Cerebellar nuclear complex (tissue), 1 donor: ENCODE results near the gene PALS1.
"Not testable (repeated sequence)": the region's sequence is repeated elsewhere in the genome, so short reads cannot be mapped to it uniquely, and the experiment has no call there.

Source experiments
- DNase-seq, 2 experiments: peaks; one replicate each; lab custom pipeline; 2025; lab: John Stamatoyannopoulos, UW

Gene PALS1

DNA sequence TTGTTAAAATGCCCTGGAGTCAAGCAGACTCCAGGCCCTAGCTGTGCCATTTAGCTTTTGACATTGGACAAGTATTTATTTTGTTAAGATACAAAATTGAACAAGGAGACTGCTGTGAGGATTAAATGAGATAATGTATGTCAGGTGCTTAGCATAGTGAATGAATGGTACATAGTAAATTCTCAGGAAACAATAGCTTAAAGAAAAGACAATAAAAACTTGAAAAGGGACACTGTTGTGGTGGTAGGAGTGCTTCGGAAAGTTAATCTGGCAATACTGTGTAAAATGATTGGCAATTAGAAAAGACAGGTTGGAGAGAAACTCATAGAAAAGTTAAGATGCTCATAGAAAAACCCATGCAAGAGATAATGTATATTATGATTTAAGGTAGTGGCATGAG, 19.7 kb downstream of the PALS1 start:
- DNase-seq = no peak

DNA sequence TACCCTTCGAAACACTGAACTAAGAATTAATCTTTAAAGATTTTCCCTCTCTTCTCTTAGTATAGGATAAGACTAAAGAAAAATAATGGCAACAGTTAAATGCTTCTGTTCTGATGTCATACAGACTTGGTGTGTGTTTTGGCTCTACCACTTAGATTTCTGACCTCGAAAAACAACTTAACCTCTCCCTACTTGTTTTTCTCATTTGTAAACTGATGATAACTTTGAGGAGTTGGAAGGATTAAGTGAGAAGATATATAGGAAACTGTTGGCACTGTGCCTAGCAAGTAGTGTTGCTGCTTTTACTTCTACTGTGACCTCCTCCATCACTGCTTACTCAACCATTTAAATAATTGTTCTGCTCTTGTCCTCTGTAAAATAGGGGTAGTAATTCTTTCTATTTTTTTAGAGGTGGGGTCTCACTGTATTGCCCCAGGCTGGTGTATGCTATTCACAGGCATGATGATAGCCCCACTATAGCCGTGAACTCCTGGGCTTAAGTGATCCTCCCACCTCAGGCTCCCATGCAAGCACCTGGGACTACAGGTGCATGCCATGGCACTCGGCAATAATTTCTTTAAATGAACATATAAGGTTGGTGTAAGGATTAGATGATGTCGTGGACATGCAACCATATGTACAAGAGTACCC, 22.4 kb downstream of the PALS1 start:
- DNase-seq = no peak

DNA sequence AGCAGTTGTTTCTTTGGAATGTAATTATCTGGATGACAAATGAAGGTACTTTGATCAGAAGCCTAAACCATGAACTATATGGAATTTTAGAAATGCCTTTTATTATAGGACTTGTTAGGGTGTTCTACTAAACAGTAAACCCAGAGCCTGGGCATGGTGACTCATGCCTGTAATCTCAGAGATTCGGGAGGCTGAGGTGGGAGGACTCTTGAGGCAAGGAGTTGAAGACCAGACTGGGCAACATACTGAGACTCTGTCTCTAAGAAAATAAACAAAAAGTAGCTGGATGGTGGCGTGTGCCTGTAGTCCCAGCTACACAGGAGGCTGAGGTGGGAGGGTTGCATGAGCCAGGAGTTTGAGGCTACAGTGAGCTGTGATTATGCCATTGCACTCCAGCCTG, 23.9 kb downstream of the PALS1 start:
- DNase-seq = no peak

DNA sequence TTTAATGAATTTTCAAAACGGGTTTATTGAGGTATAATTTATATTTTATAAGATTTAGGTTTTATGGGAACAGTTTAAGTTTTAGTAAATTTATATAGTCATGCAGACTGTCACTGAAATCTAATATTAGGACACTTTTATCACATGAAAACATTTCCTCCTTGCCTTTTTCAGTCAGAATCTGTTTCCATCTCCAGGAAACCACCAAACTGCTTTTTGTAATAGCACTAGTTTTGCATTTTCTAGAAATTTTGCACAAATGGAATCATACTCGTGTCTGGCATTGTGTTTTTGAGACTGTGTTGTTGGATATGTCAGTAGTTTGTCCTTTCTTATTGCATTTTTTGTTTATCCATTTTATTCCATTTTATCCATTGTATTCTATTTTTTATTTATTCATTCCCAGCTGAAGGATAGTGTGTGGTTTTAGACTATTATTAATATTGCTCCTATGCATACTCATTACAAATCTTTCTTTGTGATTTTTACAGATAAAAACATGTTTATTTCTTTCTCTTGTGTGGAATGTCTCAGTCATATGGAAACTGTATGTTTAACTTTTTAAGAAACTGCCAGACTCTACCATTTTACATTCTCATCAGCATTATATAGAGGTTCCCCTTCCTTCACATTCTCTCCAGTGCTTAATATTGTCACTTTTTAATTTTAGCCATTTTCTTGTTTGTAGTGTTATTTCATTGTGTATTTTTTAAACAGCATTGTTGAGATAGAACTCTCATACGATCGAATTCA, 26.5 kb downstream of the PALS1 start:
- DNase-seq = no peak

DNA sequence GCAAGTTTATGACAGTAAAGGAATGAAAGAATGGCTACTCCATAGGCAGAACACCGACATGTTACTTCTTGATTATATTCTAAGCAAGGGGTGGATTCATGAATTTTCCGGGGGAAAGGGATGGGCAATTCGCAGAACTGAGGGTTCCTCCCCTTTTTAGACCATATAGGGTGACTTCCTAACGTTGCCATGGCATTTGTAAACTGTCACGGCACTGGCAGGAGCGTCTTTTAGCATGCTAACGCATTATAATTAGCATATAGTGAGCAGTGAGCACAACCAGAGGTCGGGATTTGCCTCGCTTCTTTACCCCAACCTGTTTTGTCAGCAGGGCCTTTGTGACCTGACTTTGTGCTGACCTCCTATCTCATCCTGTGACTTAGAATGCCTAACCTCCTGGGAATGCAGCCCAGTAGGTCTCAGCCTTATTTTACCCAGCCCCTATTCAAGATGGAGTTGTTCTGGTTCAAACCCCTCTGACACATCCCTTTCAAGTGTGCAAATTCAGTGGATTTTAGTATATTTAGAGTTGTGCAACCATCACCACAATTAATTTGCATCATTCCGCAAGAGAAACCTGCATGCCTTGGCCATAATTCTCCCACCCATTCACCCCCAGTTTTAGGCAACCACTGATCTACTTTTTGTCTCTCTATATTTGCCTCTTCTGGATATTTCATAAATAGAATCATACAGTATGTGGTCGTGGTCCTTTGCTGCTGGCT, 27.4 kb downstream of the PALS1 start:
- DNase-seq = no peak

DNA sequence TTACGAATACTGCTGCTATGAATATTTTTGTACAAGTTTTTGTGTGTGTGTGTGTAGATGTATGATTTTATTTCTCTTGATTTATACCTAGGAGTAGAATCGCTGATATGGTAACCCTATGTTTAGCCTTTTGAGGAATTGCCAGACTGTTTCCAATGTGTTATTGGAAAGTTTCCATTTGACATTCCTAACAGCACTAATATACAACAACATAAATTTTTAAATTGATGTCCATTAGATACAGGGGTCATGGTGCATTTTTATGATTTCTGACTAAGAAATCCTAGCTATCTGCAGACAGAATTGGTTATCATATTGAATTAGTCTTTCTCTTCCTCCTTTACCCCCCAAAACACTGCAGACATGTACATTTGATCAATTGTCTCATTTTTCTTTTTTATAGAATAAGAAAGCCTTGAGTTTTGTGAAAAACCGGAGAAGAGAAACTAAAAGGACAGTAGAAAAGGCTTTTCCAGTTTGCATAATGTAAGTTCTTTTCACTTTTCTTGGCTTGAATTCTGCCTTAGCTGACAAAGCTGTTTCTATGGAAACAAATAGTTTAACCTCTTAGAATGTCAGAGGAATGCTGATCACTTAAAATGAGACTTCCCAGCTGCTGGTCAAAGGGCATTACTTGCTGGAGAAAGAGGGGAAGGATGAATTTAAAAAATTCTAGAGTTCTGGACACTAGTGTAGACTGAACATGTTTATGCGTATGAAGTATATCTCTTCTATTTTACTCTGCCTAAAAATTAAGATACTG, 28.2 kb downstream of the PALS1 start:
- DNase-seq = no peak

DNA sequence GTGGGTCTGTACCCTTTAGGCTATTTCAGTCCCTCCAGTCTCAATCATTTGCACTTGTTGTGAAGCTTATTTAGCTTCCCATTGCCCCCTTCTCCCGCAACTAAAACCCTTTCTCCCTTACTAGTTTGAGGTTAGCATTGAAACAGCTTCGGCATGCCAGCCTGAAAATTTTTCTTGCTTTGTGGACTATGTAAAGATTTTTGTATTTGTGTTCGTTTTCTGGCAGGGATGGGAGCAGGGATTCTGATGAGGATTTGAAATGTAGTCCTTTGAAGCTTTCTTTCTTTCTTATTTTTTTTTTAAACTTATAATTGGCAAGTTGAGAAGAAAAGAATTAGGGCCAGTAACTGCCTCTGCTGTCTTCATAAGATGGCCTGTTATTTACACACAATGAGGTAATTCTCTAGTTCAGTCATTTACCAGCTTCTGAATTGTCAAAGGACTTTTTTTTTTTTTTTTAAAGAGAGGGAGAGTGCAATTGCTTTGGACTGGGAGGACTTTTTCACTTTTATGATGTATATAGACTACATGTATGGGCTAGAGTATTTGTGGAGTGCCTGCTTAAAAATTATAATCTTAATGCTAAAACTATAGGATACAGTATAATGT, 29.0 kb downstream of the PALS1 start:
- no peak for DNase-seq

DNA sequence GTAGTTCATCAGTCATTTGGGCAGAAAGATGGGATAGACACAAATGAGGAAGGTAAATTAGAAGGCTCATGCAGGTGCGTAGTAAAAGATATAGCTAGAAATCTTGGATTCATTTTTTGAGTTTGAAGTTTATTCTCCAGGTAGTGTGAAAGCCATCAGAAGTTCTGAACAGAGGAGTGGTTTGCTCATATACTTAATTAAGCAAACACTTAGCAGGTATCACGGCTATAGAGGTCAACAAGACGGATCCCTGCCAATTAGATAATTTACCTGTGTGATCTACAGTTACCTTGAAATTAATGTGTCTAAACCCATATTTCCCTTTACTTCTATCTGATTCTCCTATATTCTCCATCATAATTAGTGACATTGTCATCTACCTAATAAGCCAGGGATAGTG, 29.7 kb downstream of the PALS1 start:
- DNase-seq = no peak

DNA sequence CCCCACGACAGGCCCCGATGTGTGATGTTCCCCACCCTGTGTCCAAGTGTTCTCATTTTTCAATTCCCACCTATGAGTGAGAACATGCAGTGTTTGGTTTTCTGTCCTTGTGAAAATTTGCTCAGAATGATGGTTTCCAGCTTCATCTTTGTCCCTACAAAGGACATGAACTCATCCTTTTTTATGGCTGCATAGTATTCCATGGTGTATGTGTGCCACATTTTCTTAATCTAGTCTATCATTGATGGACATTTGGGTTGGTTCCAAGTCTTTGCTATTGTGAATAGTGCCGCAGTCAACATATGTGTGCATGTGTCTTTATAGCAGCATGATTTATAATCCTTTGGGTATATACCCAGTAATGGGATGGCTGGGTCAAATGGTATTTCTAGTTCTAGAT, 32.0 kb downstream of the PALS1 start:
- not testable (repeated sequence) for DNase-seq

DNA sequence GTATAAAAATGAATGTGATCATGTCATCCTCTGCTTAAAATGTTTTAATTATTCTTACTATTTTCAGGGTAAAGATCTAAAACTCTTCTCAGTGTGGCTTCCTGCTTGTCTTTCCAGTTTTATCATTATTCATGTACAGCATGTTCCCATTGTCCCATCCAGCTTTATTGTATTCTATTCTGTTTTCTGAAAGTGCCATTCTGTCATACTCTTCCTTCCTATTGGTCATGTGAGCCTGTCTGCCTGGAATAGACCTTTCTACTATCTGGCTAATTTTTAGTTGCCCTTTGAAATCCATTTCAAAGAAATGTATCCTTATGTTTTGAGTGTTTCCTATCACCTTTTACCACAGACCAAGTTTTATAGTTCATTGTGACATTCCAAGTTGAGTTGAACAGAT, 34.9 kb downstream of the PALS1 start:
- DNase-seq = no peak

DNA sequence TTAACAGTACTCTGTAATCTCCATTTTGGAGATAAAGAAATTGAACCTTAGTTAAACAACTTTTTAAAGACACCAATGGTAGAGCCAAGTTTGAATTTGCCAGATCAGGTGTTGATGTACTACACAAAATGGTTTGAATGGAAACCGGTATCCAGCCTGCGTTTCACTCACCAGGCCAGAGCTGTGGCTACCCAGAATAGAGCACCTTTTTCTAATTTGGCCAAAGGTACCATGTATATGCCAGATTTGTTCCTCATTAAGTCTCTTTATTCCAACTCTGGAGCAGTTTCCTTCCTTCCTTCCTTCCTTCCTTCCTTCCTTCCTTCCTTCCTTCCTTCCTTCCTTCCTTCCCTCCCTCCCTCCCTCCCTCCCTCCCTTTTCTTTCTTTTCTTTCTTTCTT, 39.3 kb downstream of the PALS1 start:
- no peak for DNase-seq

DNA sequence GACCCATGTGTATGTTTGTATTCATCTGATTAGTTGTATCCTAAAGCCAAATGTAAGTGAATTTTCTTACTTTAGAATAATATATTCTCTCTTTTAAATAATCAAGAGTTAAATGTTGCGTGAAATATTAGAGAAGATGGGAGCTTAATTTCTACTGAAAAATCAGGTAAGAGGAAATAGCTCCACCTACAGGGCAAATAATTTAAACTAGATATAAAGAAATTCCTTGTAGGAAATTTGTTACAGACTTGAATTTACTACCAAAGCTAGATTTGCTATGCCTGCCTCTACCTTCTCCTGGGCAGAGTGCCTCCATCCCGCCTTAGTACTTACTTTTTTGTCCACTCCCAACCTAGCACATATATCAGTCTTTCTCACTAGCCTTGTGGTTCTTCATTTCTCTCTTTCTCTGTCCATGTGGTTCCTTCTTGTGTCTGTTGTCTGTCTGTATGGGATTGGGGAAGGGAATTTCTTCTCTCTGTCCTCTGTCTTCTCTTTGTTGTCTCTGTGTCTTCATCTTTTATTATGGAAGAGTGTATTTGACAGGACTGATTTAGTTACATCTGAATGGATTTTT, 44.7 kb downstream of the PALS1 start:
- no peak for DNase-seq
